Uterus (tissue), 4 donors: Measurements from ENCODE around the gene EPB41L3. TPM values are rescaled to one million over a fixed set of nuclear protein-coding genes. Genes with fewer than 3 reads are reported as not detected.

Experiments
- DNase-seq, 2 donors: peaks; one replicate each; pipeline ENCODE4 v3.0.0-alpha.2; 2019 to 2020
- H3K27ac ChIP-seq, 2 donors: fragments of 200-600 bp; sonication (generic); 1 replicate in 1 of 2; 2 replicates in 1 of 2; pipeline ENCODE4 v1.5.1; 2016 to 2018
- H3K27me3 ChIP-seq, 2 donors: fragments of 200-600 bp; sonication (generic); one replicate each; pipeline ENCODE4 v1.5.1; 2018 to 2019; ENCODE audit warnings: control low read depth in 1 of 2
- H3K36me3 ChIP-seq, 2 donors: fragments of 200-600 bp; sonication (generic); one replicate each; pipeline ENCODE4 v1.5.1; 2019; ENCODE audit warnings: control low read depth in 1 of 2
- H3K4me1 ChIP-seq, 2 donors: fragments of 200-600 bp; sonication (generic); one replicate each; pipeline ENCODE4 v1.5.1; 2018 to 2019; ENCODE audit warnings: control low read depth in 1 of 2
- H3K4me3 ChIP-seq, 2 donors: fragments of 200-600 bp; sonication (generic); 1 replicate in 1 of 2; 2 replicates in 1 of 2; pipeline ENCODE4 v1.5.1; 2018 to 2019; ENCODE audit warnings: mild to moderate bottlenecking in 1 of 2
- H3K9me3 ChIP-seq, 2 donors: fragments of 200-600 bp; sonication (generic); one replicate each; pipeline ENCODE4 v1.5.1; 2019; ENCODE audit warnings: control low read depth in 1 of 2
- POLR2A ChIP-seq, 2 donors: fragments of 450-650 bp; IDR thresholded peaks; one replicate each; pipeline ENCODE4 v1.6.1; 2016; ENCODE audit warnings: antibody characterized with exemption in 2 of 2, mild to moderate bottlenecking in 1 of 2, moderate library complexity in 1 of 2
- intact Hi-C: fragments of 100-400 bp; cut with DNase I; formaldehyde crosslinking; loops from one replicate; pipeline ENCODE4 v1.15.1; 2023; ENCODE audit warnings: low total_unique reads
- total RNA-seq, 4 donors: library from RNA; depleted of rRNA in 3 of 4; stranded (reverse); fragments of >200 nt in 3 of 4; gene quantifications; one replicate each; pipeline versions ENCODE4 v1.1.0 to v1.2.4, GENCODE V29; 2014 to 2023
- TF ChIP-seq, protein P1 (sequence below), 4 experiments: fragments of 200-600 bp in 2 of 4; fragments of 450-650 bp in 2 of 4; sonication (generic) in 2 of 4; IDR thresholded peaks; one replicate each; pipeline ENCODE4 v1.5.1; 2016 to 2019; ENCODE audit warnings: antibody characterized with exemption in 4 of 4, mild to moderate bottlenecking in 2 of 4, moderate library complexity in 1 of 4
- donor health status: DM: yes; HTN: yes; CAD: no.

The EPB41L3 gene
- total RNA-seq, 4 donors from 2014 or later: 31.5 to 111 (median 57.1) TPM

DNA sequence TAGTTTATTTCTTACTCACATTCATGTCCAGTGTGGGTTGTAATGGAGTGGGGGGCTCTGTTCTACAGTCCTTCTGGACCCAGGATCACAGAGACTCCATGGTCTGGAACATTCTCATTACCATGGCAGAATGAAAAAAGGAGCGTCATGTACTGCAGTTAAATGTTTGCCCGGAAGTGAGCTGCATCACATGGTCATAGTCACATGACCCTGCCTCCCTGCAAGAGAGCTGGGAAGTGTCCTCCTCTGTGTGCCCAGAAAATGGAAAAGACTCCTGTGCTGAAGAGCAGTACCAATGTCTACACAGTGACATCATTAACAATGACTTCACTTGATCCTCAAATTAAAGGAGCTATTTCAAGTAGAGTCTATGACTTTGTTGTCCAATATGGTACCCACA, 174.3 kb downstream of the EPB41L3 start:
- H3K36me3 ChIP-seq: no peaks in the 10 kb centered on the region
- H3K4me1 ChIP-seq: no peaks in the 10 kb centered on the region
- H3K27ac ChIP-seq: no peak overlapping the region
- no peak for DNase-seq
- intact Hi-C loops: no loop called here
- no peaks in the 10 kb centered on the region for H3K27me3 ChIP-seq
- no peaks in the 10 kb centered on the region for H3K9me3 ChIP-seq
- no peak overlapping the region for H3K4me3 ChIP-seq
- no peak for TF ChIP-seq POLR2A (IDR thresholded peaks at IDR 0.05)
- TF ChIP-seq, protein P1, sequence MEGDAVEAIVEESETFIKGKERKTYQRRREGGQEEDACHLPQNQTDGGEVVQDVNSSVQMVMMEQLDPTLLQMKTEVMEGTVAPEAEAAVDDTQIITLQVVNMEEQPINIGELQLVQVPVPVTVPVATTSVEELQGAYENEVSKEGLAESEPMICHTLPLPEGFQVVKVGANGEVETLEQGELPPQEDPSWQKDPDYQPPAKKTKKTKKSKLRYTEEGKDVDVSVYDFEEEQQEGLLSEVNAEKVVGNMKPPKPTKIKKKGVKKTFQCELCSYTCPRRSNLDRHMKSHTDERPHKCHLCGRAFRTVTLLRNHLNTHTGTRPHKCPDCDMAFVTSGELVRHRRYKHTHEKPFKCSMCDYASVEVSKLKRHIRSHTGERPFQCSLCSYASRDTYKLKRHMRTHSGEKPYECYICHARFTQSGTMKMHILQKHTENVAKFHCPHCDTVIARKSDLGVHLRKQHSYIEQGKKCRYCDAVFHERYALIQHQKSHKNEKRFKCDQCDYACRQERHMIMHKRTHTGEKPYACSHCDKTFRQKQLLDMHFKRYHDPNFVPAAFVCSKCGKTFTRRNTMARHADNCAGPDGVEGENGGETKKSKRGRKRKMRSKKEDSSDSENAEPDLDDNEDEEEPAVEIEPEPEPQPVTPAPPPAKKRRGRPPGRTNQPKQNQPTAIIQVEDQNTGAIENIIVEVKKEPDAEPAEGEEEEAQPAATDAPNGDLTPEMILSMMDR (IDR thresholded peaks at IDR 0.05): no peak

DNA sequence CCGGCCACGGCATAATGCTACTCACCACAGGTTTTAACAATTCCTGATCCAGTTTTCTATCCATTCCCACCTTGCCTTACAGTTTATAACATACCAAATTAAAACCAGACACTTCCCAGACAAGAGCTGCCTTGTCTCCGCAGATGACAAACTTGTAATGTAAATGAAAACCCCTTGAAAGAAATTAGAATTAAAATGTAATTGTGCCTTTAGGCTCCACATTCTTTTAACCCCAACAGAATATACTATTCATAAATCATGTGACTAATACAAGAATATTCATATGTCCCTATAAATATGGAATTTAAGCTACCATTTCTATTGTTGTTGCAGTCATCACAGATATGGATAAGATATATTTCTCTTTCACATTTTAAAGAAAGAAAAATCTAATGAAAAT, 178.4 kb downstream of the EPB41L3 start:
- DNase-seq: no peak
- Histone ChIP-seq H3K4me3 (no peak overlapping the region), H3K27ac (no peak overlapping the region), H3K27me3 (no peaks in the 10 kb centered on the region), H3K9me3 (no peaks in the 10 kb centered on the region), H3K4me1 (no peaks in the 10 kb centered on the region), H3K36me3 (no peaks in the 10 kb centered on the region)
- TF ChIP-seq POLR2A (IDR thresholded peaks at IDR 0.05): no peak
- TF ChIP-seq, protein P1 (IDR thresholded peaks at IDR 0.05): no peak
- intact Hi-C loops: no loop called here

DNA sequence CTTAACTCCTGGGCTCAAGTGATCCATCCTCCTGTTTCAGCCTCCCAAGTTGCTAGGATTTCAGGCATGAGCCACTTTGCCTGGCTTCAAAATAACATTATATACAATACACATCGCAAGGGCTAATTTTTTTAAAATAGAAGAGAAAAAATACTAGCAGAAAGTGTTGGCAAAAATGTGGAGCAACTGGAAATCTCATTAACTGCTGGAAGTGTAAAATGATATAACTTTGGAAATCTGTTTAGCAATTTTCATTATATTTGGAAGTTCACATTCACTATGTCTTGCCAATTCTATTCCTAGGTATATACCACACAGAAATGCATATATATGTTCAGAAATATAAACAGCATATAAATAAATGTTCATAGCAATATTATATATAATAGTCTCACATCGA, 193.2 kb downstream of the EPB41L3 start:
- no peak for DNase-seq
- no peaks in the 10 kb centered on the region for H3K4me1 ChIP-seq
- intact Hi-C loops: no loop called here
- no peaks in the 10 kb centered on the region for H3K36me3 ChIP-seq
- no peak overlapping the region for H3K4me3 ChIP-seq
- H3K27ac ChIP-seq: no peak overlapping the region
- H3K9me3 ChIP-seq: no peaks in the 10 kb centered on the region
- TF ChIP-seq, protein P1 (IDR thresholded peaks at IDR 0.05): no peak
- no peak for TF ChIP-seq POLR2A (IDR thresholded peaks at IDR 0.05)
- H3K27me3 ChIP-seq: no peaks in the 10 kb centered on the region

Other genes starting within 250 kb of the EPB41L3 start
- gene ZBTB14, start 248.3 kb downstream of the EPB41L3 start, total RNA-seq: 10 to 100 TPM in 3 of 4 donors, 1 to 10 TPM in 1; 2.3 to 28.1 (median 20.9) TPM